Stimulated activated CD8-positive, alpha-beta memory T cell treated with anti-CD3 and anti-CD28 coated beads, Interleukin-4, amount 100 ng/mL, for 24 hours (primary cell): ENCODE measurements around the gene ABCC1.

Source experiments
- DNase-seq: peaks from one replicate; pipeline ENCODE4 v3.0.0-alpha.2; 2020; ENCODE audit warnings: low read depth

The ABCC1 gene

DNA sequence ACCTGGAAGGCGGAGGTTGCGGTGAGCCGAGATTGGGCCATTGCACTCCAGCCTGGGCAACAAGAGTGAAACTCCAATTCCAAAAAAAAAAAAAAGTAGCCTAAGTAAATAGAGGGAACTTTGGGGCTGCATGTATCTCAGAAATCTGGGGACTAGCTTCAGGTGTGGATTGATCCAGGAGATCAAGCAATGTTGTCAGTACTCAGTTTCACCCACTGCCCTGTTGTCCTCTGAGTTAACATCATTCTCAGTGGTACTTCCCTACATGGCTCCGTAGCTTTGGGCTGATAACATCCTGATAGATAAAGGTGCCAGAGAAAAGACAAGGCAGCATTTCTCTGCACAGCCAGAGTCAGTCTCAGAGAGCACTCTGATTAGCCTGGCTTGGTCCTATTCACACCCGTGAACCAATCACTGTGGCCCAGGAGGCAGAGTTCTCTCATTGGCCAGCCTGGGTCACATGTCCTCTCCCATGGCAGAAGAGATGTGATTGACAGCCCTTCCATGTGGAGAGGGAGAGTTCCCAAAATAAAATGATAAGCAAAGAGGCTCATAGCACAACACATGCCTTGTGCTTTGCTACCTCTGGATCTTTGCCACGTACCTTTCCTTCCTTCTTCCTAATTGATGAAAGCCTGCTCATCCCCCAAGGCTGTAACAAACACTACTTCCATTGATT is 99.6 kb downstream of the ABCC1 start:
- no peak for DNase-seq

DNA sequence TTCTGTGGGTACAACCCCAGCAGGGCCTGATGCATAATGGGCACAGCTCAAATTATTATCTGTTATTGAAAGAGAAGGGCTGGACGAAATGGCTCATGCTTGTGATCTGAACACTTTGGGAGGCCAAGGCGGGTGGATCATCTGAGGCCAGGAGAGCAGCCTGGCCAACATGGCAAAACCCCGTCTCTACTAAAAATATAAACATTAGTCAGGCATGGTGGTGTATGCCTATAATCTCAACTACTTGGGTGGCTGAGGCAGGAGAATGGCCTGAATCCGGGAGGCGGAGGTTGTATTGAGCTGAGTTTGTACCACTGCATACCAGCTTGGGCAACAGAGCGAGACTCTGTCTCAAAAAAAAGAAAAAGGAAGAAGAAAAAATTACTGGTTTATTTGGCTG is 100.7 kb downstream of the ABCC1 start:
- no peak for DNase-seq

DNA sequence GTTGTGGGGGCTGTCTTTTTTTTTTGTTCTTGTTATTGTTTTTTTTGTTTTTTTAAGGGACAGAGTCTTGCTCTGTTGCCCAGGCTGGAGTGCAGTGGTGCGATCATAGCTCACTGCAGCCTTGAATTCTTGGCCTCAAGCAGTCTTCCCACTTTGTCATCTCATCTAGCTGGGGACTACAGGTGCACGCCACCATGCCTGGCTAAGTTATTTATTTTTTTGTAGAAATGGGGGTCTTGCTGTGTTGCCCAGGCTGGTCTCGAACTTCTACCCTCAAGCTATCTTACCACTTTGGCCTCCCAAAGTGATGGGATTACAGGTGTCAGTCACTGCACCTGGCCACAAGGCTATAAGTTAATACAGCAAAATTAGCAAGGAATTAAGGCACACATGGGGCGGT is 101.7 kb downstream of the ABCC1 start:
- DNase-seq = no peak

DNA sequence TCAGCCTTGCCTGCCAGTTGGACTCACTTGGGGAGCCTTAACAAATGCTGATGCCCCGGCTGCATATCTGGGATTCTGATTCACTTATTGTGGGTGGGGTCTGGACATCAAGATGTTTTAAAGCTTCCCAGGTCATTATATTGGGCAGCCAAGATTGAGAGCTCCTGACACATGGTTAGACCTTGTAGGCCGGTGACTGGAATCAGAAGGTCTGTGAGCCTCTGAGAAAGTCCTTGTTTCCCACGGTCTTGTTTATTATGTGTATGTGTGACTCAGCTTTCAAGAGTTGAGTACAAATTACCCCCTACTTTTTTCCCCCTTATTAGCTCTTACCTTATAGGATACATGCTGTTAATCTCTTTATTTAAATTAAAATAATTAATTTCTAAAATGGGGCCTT is 103.5 kb downstream of the ABCC1 start:
- no peak for DNase-seq

DNA sequence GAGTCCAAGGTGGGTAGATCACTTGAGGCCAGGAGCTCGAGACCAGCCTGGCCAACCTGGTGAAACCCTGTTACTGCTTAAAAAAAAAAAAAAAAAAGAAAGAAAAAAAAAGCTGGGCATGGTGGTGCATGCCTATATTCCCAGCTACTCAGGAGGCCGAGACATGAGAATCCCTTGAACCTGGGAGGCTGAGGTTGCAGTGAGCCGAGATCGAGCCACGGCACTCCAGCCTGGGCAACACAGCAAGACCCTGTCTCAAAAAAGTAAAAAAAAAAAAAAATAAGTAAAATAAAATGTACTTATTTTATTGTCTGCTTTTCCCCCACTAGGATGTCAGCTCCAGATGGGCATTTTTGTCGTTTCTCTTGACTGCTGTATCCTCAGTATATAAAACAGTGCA is 107.7 kb downstream of the ABCC1 start:
- DNase-seq = no peak

DNA sequence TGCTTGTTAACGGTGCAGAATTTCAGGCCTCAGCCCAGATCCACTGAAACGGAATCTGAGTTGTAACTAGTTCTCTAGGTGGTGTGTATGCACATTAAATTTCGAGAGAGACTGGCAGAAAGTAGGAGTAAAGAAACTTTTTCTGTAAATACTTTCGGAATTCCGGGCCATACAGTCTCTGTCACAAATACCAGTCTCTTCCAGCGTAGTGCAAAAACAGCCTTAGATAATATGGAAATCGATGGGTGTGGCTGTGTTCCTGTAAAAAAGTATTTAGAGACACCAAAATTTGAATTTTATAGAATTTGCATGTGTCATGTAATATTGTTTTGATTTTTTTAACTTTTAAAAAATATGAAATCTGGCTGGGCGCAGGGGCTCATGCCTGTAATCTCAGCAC is 109.7 kb downstream of the ABCC1 start:
- DNase-seq = no peak

DNA sequence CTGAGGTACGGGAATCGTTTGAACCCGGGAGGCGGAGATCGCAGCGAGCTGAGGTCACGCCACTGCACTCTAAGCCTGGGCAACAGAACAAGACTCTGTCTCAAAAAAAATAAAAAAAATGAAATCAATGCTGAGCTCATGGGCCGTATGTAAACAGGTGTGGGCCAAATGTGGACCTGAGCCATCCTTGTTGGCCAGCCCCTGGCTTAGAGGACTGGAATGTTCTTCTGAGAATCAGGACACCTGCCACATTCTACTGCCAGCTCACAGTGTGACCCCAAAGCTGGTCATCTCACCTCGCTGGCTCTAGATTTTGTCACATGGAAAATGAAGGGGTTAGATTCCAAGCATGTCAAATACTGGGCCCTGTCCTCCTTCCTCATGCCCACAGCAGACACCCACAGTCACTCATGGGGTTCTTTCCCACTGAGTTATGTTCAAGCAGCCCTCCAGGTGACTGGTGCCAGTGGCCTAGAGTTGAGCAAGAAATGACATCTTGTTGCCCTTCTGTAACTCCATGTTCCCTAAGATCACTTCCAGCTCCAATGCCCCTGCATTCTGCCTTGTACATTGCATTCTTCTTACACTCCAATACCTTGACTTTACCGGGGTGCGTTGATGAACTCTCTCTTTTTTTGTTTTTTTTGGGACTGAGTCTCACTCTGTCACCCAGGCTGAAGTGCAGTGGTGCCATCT is 110.6 kb downstream of the ABCC1 start:
- DNase-seq = no peak

DNA sequence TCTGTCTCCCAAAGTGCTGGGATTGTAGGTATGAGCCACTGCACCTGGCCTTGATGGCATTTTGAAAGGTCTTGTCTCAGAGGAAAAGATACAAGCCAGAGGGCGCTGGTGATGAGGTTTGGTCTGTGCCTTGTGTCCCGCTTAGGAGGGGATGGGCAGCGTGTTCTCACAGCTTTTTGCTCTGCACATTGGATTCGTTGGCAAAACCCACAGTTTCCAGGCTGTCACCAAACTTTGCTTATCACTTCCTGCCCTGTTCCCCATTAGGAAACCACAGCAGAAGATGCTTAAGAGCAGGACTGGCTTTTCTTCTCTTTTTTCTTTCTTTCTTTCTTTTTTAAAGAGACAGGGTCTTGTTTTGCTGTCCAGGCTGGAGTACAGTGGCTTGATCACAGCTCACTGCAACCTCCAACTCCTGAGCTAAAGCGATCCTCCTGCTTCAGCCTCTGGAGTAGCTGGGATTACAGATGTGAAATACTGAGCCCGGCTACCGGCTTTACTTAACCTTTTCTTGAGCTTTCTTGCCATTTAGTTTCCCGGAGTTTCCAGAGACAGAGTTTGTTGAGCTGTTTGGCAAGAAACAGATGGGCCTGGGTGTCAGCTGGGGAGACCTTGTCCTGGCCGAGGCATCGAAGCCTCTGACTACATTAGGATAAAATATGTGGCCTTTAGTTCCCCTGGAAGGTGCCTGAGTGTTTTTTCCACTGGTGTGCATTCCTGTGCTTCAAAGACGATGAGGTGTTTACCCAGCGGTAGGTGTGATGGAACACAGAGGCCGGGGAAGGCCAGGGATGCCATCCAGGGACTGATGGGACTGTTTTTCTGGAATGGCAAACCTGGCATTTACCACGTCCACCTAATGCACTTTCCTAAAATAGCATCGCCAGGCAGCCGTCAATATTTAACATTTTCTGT is 112.9 kb downstream of the ABCC1 start:
- DNase-seq = no peak

DNA sequence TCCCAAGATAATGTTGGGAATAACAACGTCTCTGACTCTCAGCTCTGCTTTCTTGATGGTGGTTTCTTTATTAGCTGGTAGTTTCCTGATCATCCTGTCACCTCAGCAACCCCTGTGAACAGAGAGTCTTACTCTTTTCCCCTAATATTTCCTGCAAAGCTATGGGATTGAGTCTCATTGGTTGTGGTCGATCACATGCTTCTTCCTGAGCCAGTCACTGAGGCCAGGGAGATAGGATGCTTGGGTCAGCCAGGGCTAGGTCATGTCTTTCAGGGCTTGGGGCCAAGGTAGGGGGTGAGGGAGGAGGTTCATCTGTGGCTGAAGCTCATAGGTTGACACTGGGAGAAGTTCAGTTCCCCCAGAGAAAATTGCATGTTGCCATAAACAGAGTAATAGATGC is 114.3 kb downstream of the ABCC1 start:
- no peak for DNase-seq

DNA sequence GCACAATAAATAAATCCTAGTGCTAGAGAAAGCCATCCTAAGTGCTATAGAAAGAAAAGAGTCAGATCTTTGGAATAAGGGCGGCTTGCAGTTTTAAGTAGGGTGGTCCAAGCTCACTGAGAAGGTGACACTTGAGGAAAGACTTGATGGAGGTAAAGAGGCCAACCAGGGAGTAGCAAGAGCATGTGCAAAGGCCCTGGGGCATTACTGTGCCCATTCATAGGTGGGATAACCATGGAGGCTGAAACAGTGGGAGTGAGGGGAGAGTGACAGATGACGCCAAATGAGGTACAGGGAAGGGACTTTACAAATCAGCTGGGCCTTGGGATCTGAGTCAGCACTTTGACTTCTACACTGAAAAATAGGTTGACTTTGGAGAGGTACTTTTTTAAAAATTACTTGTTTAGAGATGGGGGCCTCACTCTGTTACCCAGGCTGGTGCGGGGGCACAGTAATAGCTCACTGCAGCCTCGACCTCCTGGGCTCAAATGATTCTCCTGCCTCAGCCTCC is 115.5 kb downstream of the ABCC1 start:
- DNase-seq = no peak

DNA sequence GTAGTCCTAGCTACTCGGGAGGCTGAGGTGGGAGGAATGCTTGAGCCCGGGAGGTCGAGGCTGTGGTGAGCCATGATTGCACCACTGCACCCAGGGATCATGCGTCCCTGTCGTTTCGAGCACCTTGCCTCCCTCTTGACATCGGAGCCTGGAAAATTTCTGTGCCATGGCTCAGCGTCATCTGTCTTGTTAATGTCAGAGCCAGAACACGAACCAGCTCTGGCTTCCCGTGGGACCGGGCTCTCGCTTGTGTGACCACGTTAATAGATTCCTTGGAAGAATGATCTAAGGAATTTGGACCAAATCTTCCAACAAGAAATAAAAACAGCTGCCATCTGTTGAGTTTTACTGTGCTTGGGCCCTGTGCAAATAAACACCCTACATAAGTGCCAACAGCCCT is 117.7 kb downstream of the ABCC1 start:
- no peak for DNase-seq

DNA sequence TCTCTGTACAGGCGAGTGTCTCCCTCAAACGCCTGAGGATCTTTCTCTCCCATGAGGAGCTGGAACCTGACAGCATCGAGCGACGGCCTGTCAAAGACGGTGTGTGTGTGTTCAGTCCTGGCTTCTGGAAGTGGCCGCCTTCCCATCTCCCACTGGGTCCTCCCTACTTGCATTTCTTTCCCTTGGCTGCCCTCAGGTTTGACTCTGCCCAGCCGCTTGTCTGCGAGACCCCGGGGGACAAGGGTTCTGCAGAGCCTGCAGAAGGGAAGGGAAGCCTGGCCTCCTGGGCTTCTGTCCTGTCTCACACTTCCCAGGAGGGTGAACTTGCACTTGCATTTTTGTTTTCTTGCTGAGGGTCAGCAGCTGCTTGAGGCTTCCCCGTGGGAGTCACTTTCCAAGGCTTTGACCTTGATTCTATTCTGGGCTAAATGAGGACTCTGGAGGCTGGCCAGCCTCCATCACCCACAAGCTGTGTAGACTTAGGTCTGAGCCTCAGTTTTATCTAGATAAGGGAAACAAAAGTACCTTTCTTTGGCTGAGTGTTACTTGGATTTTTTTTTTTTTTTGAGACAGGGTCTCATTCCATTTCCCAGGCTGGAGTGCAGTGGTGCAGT is 122.3 kb downstream of the ABCC1 start:
- no peak for DNase-seq

DNA sequence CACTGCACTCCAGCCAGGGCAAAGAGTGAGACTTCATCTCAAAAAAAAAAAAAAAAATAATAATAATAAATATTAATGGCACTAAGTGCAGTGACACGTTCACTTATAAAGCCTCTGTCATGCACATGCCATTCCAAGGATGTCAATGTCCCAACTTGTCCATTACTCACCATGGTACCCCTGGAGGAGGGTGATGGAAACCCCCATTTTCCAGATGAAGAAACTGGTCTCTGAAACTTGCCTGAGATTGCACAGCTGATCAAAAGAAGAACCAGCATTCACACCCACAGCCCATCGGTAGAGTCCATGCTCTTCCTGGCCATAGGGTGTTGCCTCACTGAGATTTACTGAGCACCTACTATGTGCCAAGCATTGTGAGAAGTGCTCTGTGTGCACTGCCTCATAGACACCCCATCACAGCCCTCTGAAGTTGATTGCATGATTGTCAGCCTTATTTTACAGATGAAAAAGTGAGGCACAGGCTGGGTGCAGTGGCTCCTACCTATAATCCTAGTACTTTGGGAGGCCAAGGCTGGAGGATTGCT is 123.7 kb downstream of the ABCC1 start:
- no peak for DNase-seq

DNA sequence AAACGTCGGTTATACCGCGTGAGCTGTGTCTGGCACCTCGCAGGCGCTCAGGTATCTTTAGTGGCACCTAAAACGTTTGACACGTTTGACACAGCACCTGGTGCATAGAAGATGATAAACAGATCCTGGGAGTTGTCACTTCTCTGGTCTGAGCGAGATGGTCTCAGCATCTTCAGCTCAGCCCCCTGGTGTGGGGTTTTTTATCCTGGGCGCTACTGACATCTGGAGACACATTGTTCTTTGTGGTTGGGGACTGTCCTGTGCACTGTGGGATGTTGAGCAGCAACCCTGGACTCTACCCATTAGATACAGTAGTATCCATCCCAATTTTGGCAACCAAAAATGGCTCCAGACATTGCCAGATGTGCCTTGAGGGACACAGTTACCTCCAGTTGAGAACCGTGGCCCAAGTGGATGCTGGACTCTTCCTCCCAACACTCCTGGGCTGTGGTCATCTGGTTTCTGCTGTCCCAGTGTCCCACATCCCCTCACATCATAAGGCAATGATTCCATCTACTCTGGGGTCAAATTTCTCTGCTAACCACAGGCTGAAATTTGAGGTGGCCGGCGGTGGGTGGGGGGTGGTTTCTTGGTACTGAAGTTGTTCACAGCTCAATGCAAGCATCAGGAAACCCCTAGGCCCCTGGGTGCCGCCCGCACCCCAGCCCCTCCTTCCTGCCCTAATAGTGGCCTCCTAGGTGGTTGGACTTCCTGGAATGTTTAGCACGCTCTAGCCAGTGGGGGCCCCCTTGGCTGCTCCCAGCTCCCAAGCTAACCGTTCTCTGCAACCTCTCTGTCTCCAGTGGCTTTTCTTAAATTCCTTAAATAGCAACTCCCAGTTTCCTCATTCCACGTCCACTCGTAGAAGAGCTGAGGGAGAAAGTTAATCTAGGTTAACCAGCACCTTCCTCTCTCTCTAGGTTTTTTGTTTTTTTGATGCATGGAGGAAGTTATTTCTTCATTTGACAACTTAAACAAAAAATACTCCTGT is 124.8 kb downstream of the ABCC1 start:
- DNase-seq = no peak

DNA sequence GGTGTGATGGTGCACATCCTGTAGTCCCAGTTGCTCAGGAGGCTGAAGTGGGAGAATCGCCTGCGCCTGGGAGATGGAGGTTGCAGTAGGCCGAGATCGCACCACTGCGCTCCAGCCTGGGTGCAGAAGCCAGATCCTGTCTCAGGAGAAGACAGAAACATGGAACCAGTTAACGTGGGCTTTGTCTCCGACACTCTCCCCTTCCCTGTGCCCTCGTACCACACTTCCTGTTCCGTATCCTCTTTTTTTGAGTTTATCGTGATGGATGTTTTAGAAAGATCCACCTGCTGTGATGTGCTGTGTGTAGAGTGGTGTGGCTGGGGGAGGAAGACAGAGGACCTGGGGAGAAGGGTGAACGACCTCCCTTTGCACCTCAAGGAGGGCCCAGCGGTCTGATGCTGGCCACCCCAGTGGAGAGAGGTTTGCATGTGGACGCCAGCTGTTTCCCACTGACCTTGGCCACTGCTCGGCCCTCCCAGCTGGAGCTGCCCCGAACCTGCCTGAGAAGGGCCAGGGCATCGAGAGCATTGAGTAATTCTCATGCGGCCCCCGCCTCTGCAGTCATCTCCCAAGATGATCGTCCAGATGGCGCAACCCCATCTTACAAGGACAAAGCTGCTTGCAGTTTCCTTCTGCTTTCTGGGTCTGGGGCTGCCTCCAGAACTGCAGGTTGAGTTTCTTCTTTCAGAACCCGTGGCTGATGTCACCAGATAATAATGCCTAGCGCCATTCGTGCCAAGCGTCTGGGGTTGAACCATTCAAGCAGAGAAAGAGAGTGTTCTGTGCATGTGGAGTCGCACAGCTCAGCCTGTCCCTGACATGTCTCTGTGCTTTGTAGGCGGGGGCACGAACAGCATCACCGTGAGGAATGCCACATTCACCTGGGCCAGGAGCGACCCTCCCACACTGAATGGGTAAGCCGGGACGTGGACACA is 126.3 kb downstream of the ABCC1 start:
- DNase-seq = no peak

DNA sequence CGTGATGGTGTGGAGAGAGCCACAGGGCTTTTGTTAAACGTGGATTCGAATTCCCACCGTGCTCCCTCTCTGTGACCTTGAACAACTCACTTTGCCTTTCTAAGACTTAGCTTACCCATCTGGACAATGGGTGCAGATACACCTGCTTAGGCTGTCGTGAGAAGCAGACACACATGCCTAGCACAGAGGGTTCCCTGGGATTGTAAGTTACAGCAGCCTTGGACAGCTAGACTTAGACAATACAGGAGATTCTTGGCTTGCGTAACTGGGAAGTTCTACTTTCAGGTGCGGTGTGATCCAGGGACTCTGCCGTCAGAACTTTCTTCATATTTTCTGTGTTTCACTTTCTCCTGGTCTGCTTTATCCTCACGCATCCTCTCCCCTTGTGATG is 127.0 kb downstream of the ABCC1 start:
- DNase-seq = no peak

DNA sequence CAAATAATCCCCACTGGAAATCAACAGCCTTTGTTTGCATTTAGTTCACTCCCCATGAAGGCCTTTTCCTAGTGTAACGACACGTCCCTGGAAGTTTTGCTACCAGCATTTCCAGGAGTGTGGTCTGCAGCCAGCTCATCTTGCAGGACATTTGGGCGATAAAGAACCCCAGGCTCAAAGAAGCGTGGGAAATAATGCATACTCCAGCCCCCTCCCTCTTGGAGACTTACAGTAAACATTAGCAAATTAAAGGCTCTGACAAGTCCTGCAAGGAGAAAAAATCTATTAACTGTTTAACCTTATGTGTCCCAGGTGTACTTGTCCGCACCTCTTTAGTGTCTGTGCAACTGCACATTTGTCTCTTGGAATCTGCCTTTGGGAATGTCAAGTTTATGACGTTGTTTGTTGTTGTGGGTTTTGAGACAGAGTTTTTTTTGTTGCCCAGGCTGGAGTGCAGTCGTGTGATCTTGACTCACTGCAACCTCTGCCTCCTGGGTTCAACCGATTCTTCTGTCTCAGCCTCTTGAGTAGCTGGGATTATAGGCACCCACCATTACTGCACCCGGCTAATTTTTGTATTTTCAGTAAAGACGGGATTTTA is 131.1 kb downstream of the ABCC1 start:
- DNase-seq = no peak

DNA sequence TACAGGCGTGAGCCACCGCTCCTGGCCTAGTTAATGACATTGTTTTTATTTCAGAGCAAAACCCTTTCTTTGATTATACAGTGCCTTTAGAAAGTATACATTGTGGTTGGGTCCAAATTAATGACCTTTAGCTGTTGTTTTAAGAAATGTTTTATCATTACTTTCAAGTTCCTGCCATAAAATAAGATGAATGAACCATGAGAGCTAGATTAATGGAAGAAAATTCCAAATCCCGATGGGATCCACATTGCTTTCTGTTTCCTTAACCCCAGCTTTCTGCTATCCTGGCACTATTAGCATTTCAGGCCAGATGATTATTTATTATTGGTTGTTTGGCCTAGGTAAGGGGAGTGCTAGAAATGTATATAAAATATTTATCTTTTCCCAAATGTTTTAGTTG is 131.7 kb downstream of the ABCC1 start:
- DNase-seq = no peak

DNA sequence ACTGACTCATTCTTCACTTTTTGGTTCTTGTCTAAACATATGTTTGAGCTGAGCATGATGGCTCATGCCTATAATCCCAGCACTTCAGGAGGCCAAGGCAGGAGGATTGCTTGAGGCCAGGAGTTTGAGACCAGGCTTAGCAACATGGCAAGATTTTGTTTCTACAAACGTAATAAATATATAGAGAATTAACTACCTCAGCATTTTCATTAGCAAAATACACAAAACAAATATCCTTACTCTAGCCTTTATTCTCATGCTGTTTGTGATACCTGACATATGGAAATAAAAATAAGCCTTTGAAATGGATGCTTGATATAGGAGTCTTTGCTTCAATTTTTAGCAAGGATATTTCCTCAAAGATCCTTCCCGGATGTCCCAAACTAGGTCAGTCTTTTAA is 132.8 kb downstream of the ABCC1 start:
- no peak for DNase-seq
